Stimulated activated CD8-positive, alpha-beta memory T cell treated with anti-CD3 and anti-CD28 coated beads, Interleukin-15, amount 100 ng/mL, for 4 hours (primary cell): ENCODE results near the gene COX7A2L.
"Not testable (repeated sequence)": the region's sequence is repeated elsewhere in the genome, so short reads cannot be mapped to it uniquely, and the experiment has no call there.

Source experiments
- DNase-seq, 2 donors: peaks; one replicate each; pipeline ENCODE4 v3.0.0-alpha.2; 2020; ENCODE audit warnings: low read depth in 2 of 2

COX7A2L gene

DNA sequence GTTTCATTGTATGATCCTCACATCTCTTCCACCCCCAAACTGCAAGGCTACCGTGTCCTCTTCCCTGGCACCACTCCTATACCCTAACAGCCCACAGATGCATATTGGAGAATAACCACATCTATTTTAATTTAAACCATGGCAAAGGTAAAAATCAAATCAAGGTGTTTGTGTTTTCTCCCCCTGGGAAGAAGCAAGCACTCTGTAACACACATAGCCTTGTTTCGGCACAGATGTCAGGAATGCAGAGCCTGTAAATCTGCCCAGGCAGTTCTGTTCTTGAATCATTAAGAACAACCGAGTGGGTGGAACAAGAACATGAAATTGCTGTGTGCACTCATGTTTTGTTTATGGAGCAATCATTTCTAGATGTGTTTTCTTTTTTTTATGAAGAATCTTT lies 6.8 kb upstream of the COX7A2L start:
- DNase-seq: no peak

- DNase-seq: no peak
Measured at GRCh38 chr2:42366411-42366810, 5.4 kb upstream of the COX7A2L start.

DNA sequence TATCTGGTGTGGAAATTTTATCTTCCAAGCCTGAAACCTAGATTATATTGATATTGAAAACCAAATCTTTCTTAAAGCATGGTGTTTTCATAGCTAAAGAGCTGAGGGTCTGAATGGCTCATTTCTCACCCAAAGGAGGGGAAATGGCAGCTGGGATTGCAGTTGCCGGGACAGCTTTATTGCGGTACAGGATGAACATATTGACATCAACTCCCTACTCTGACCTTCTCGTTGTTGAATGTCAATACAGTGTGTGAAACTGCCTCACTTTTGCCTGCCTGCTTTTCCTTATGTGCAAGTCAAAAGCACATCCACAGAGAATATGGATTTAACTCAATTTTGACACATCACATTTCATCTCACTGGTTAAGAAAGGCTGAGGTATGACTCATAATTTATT lies 3.6 kb upstream of the COX7A2L start:
- no peak for DNase-seq

DNA sequence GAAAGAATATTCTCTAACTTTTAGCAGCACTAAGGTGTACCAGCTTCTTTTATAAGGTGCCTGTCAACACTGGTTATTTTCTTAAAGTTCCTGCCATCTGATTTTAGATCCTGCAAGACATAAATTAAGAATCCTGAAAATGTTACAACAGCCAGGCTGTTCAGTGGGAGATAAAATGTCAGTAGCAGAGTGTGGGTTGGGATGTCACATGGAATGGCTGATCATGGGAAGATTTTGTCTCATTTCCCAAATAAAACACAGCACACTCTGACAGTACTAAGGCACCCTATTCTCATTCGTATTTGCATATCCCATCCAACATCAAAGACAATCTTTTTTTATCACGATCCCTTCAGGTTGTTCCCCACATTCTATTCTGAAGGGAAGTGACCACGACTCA lies 2.4 kb upstream of the COX7A2L start:
- no peak for DNase-seq

DNA sequence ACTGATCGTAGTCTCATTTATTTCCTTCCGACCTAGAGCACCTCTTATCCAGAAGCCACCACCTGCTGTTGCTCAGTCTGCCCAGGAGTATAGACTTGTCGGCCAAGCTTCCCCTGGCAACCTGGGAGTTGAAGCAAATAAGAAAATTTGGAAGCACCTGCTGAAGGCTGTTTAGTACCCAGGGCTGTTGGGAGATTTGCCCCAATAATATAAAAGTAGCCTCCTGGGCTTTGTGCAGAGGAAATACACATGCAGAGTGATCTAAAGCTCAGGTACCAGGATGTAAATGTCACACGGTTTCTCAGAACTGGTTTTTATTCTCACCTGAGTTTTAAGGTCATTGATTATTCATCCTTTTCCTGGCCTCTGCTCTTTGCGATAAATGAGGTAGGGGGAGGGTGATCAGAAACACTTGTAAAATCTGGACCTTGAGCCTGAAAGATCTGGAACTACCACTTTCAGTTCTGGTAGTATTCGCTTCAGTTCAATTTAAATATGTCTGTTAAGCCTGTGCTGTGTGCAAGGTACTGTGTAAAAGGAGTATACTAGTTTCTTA lies 789 bp upstream of the COX7A2L start:
- no peak for DNase-seq

DNA sequence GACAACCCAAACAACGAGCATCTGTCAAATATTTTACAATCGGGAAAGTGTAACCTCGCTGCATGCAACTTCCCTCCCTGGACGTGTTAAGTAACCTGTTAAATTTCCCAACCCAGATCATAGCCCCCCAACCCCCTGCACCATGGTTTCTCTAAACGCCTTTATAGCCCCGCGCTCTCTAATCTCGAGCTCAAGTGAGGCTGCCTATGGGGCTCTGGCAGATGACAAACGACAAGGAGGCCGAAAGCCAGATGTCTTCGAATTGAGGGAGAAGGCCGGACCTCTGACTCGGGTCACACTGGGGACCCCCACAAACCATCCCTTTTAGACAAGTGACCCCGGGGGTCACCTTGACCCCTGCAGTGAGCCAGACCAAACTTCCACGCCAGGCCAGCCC lies 526 bp downstream of the COX7A2L start:
- no peak for DNase-seq

- no peak for DNase-seq
Measured at GRCh38 chr2:42359965-42360483, 993 bp downstream of the COX7A2L start.

GRCh38 chr2:42359304-42359964 lies 1.6 kb downstream of the COX7A2L start:
- DNase-seq: no peak

- DNase-seq: no peak
Measured at GRCh38 chr2:42353792-42354429, 7.1 kb downstream of the COX7A2L start.

- DNase-seq: no peak
Measured at GRCh38 chr2:42351864-42352263, 9.2 kb downstream of the COX7A2L start.

- no peak for DNase-seq
Measured at GRCh38 chr2:42350434-42351063, 10.5 kb downstream of the COX7A2L start.

DNA sequence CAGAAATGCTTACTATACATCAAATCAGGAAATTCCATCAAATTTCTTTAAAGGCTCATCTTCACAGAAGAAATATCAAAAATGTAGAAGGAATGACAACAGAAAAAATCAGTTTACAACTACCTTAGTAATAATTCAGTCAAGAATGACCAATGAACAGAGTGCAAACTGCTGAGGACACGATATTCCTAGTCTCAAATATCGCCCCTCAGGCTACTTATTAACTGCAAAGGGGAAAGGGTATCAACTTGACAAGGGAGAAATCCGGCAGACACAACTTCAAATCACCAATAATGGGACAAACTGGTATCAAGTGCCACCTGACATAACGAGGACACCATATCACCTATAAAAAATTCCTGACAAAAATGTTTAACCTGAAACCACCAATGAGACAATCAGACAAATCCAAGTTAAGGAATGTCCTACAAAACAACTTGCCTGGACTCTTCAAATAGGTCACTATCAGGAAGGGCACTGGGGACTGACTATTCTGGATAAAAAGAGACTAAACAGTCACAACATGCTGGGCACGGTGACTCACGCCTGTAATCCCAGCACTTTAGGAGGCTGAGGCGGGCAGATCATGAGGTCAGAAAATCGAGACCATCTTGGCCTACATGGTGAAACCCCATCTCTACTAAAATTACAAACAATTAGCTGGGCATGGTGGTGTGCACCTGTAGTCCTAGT lies 12.8 kb downstream of the COX7A2L start:
- DNase-seq: no peak

DNA sequence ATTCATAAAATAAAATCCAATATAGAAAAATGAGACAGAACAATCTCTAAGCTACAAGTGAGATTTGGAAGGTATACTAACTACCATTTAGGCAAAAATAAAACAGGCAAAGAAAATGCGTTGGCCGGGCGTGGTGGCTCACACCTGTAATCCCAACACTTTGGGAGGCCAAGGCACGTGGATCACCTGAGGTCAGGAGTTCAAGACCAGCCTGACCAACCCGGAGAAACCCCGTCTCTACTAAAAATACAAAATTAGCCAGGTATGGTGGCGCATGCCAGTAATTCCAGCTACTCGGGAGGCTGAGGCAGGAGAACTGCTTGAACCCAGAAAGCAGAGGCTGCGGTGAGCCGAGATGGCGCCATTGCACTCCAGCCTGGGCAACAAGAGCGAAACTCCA lies 13.5 kb downstream of the COX7A2L start:
- DNase-seq: not testable (repeated sequence)

GRCh38 chr2:42346856-42347255 lies 14.2 kb downstream of the COX7A2L start:
- DNase-seq: not testable (repeated sequence)

GRCh38 chr2:42345986-42346385 lies 15.0 kb downstream of the COX7A2L start:
- DNase-seq: no peak

GRCh38 chr2:42342795-42343241 lies 18.2 kb downstream of the COX7A2L start:
- no peak for DNase-seq

- no peak for DNase-seq
Measured at GRCh38 chr2:42342061-42342794, 18.8 kb downstream of the COX7A2L start.

DNA sequence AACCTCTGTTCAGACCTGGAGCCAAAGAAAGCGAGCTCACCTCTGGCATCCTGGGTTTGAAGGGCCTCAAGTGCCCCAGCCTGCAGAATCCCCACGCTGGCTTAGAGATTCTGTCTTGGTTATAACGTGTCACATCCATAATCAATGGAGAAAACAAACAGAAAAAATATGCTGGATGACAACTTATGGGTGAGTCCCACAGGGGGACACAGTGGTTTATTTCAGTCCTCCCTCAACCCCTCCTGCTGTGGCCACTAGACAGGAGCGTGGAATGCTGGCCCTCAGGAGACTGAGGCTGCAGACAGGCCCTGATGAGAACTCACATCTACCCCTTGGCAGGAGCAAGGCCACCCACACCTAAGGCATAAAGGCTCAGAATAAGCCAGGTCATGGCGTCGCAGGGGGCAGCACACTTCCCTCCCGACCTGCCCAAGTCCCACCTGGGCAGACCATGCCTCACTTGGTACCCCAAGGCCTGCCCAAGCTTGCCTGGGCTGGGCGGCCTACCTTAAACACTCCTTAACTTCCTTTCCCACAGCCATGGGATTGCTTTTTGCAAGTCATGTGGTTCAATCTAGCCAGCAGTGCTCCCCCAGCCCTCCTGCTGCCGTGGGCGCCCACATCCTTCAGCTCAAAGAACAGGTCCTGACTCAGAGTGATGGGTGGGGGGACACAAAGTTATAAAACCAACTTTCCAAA lies 19.9 kb downstream of the COX7A2L start:
- no peak for DNase-seq

DNA sequence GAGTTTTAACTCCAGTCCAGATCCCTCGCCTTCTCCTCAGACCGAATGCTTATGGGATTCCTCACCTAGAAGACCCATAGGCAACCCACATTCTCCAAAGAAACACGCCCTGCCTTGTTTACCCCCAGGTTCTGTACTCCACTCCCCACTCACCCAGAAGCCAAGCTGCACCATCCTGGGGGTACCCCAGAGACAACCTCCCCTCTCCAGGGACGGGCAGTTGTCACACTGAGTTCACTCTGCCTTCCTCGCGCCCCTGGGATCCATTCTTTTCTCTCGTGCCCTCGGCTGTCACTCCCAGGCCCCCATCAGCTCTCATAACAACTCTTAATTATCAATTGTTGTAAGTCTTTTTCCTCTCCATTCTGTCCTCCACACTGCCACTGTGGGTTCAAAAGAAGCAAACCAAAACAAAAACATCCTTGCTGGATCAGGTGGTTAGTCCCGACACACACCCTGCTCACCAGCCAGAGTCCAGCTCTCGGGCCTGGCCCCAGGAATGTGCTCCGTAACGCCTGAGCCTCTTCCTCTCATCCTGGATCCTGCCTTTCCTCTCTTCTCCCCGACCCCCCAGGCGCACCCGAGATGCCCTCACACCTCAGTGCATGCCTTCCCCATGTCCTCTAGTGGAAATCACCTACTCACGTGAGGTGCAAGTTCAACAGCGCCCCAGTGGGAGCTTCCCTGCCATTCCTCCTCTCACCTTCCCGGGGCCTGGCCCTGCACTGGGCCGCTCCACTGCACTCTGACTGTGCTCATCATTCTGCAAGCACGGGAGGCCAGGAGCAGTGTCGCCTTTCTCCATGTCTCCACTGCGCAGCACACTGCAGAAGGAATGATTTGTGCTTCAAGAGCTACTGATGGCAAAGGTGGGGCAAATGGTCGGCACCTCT lies 20.7 kb downstream of the COX7A2L start:
- DNase-seq: no peak
